HL-60 (cell line): ENCODE results near the gene ZDHHC17.

Experiments used
- DNase-seq, 2 experiments: peaks; one replicate each; pipeline ENCODE4 v3.0.0-alpha.2; 2010 to 2020; ENCODE audit warnings: low read depth in 1 of 2, low spot score in 1 of 2
- H3K27ac ChIP-seq: fragments of 250-450 bp; sonication (Bioruptor Pico); replicated peaks from 2 replicates; pipeline ENCODE4 v1.5.1; 2020; ENCODE audit warnings: mild to moderate bottlenecking, moderate library complexity
- H3K27me3 ChIP-seq: fragments of 250-450 bp; sonication (Bioruptor Pico); 2 replicates; pipeline ENCODE4 v1.5.1; 2021; ENCODE audit warnings: mild to moderate bottlenecking, moderate library complexity; ENCODE audit not compliant: insufficient read depth, poor library complexity, severe bottlenecking
- H3K4me3 ChIP-seq: replicated peaks from 2 replicates; pipeline ENCODE4 v1.5.1; 2011; ENCODE audit warnings: mild to moderate bottlenecking, control low read depth, low read length; ENCODE audit not compliant: insufficient read depth
- GABPA ChIP-seq: IDR thresholded peaks from 2 replicates; pipeline ENCODE4 v1.6.1; 2012; ENCODE audit warnings: low read depth
- POLR2AphosphoS5 ChIP-seq: IDR thresholded peaks from 2 replicates; pipeline ENCODE4 v1.6.1; 2012; ENCODE audit warnings: low read depth
- SPI1 ChIP-seq: IDR thresholded peaks from 2 replicates; pipeline ENCODE4 v1.6.1; 2012; ENCODE audit warnings: low read depth, mild to moderate bottlenecking, borderline replicate concordance
- TF ChIP-seq, protein P1 (sequence below): IDR thresholded peaks from one replicate; pipeline ENCODE4 v1.5.1; 2011; ENCODE audit warnings: low read length, control low read depth, inconsistent platforms; ENCODE audit not compliant: insufficient read depth
- TF ChIP-seq, protein P2 (sequence below): IDR thresholded peaks from 2 replicates; pipeline ENCODE4 v1.6.1; 2012; ENCODE audit warnings: low read depth; ENCODE audit not compliant: insufficient replicate concordance

Gene ZDHHC17

DNA sequence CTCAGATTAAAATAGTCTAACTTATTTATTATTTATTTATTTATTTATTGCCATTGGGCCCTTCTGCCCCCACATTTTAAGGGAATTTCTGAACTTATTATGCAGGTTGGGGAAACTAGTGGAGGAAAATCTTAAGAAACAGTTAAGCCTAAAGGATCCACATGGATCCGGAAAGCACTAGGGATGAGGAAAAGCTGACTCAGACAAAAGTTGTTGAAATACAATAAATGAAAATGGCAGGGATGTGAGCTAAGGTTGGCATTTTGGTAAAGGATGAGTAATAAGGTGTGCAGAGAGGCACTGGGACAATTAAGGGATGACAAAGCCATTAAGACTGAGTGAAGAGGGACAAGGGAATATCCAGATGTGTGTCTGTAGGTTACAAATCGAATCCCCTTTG lies 135.6 kb downstream of the ZDHHC17 start:
- DNase-seq, result no peak
- Histone ChIP-seq H3K27ac (no peak overlapping the region), H3K27me3 (no peaks in the 10 kb centered on the region), H3K4me3 (no peak overlapping the region)
- TF ChIP-seq, protein P1, sequence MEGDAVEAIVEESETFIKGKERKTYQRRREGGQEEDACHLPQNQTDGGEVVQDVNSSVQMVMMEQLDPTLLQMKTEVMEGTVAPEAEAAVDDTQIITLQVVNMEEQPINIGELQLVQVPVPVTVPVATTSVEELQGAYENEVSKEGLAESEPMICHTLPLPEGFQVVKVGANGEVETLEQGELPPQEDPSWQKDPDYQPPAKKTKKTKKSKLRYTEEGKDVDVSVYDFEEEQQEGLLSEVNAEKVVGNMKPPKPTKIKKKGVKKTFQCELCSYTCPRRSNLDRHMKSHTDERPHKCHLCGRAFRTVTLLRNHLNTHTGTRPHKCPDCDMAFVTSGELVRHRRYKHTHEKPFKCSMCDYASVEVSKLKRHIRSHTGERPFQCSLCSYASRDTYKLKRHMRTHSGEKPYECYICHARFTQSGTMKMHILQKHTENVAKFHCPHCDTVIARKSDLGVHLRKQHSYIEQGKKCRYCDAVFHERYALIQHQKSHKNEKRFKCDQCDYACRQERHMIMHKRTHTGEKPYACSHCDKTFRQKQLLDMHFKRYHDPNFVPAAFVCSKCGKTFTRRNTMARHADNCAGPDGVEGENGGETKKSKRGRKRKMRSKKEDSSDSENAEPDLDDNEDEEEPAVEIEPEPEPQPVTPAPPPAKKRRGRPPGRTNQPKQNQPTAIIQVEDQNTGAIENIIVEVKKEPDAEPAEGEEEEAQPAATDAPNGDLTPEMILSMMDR, result no peak
- TF ChIP-seq POLR2AphosphoS5, result no peak
- no peak for TF ChIP-seq SPI1
- TF ChIP-seq GABPA, result no peak
- TF ChIP-seq, protein P2, sequence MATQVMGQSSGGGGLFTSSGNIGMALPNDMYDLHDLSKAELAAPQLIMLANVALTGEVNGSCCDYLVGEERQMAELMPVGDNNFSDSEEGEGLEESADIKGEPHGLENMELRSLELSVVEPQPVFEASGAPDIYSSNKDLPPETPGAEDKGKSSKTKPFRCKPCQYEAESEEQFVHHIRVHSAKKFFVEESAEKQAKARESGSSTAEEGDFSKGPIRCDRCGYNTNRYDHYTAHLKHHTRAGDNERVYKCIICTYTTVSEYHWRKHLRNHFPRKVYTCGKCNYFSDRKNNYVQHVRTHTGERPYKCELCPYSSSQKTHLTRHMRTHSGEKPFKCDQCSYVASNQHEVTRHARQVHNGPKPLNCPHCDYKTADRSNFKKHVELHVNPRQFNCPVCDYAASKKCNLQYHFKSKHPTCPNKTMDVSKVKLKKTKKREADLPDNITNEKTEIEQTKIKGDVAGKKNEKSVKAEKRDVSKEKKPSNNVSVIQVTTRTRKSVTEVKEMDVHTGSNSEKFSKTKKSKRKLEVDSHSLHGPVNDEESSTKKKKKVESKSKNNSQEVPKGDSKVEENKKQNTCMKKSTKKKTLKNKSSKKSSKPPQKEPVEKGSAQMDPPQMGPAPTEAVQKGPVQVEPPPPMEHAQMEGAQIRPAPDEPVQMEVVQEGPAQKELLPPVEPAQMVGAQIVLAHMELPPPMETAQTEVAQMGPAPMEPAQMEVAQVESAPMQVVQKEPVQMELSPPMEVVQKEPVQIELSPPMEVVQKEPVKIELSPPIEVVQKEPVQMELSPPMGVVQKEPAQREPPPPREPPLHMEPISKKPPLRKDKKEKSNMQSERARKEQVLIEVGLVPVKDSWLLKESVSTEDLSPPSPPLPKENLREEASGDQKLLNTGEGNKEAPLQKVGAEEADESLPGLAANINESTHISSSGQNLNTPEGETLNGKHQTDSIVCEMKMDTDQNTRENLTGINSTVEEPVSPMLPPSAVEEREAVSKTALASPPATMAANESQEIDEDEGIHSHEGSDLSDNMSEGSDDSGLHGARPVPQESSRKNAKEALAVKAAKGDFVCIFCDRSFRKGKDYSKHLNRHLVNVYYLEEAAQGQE, result no peak

DNA sequence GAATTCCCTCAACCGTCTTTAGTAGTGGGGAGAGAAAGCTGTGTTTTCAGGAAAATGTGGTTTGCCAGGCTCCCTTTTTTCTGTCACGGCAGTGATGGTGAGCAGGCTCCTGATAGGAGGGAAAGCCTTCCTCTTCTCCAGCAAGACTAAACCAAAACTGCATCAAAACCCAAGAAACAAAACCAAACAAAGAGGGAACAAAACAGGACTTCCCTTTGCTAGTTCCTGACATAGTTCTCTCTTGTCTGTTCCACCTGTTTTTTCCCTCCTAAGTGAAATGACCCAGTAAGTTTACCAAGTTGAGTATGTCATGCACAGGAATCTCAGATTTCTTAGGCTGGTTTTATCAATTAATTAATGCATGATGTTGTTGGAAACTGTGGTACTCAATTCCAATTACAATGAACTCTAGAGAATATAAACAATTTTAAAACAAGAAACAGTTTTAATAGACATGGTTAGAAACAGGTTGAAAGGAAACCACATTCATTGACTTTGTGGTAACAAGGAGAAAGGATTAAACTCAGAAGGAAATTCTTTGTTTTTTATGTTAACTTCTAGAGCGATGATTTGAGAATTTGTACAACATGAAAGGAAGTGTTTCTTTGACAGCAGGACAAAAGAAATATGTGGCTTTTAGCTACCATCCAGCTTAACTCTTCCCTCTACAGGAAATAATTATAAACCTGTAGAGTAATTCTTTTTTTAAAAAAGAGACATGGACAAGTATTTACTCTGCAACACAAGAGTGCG lies 137.9 kb downstream of the ZDHHC17 start:
- Histone ChIP-seq H3K4me3 (no peak overlapping the region), H3K27ac (no peak overlapping the region), H3K27me3 (no peaks in the 10 kb centered on the region)
- TF ChIP-seq SPI1, result peak; percentile 21; the same call in 1 of the 2 replicates
- TF ChIP-seq, protein P2, result no peak
- no peak for DNase-seq
